ENCODE data around the gene MROH2A. TPM values are rescaled to one million over a fixed set of nuclear protein-coding genes. Genes with fewer than 3 reads are reported as not detected.
"Not testable (repeated sequence)": the region's sequence is repeated elsewhere in the genome, so short reads cannot be mapped to it uniquely, and the experiment has no call there.

The MROH2A gene, protein sequence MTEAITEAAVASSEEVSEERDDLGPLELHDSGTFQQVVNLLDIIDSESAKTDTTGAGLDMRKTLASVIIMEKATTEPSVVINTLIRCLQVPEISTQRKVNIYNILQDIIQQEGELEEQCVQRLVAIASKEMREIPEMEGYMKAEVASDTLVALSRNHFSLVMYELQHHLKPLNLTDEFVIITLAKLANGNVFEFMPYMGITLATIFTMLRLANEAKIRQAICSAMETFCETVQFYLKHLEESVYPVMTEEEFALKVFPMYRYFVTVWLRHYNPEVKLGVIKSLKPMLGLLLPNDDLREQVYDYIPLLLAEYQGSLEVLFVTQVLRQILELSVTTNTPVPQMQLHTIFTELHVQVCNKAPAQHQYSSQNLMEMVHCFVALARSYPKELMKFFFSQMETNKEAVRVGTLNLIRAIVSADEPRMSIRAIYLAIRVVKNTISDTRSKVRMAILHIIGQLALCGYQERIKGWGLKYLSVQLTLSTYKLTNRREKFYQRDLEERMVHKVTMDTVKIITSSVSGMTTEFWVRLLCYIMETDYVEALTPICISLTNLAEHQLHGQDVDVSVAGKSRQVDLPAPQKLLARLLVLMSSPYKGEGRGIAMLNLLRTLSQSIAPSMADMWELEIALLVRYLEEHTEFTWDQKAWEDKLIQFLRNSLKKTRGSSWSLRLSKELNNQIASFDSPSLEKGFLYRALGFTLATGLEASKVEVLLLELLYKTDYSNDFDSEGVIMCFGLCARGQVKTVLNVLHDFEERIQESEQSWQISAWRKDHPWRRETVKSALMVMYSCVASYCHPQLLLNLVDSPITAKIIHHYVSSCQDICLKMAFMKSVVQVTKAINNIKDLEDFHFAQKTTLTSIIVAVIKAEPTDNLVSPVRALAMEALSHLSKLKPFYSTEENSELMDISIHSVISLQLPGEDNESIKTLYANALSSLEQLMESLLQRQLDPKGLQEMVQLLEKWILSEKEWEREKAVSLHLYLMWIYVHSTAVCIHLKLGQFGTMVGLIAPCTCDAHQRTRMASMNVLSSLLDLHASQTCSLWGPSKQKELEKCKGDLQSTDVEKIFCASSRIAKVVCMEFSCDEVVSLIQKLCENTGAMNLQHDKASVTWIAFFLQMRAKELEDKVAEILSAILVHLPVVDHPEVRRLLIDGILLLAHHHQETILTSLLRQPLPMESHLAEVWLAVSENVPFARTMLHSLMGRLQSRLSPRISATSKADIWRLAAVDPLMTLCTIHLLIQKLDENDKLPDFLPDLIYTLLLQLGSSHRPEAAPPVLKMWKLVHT (N-terminal part only)
- not detected for total RNA-seq (ENCODE audit: unreplicated experiment)
- long read RNA-seq = 0 reads

GRCh38 chr2:233778030-233778429 lies at the start of gene MROH2A:
MROH2A (plus strand) TSS chr2:233778330; CDS start chr2:233779359, 1,029 bp downstream.
- no peak within 1 kb of the TSS for H3K27ac Mint-ChIP-seq (ENCODE audit: unreplicated experiment)
- H3K4me1 Mint-ChIP-seq (ENCODE audit: low read depth, unreplicated experiment) = no peaks in the 10 kb centered on the region
- DNase-seq = no peak
- H3K36me3 Mint-ChIP-seq (ENCODE audit: unreplicated experiment) = peaks cover 17% of the 10 kb centered on the region
- H3K27me3 Mint-ChIP-seq (ENCODE audit: unreplicated experiment) = peaks cover 1% of the 10 kb centered on the region
- no peak within 1 kb of the TSS for H3K4me3 Mint-ChIP-seq (ENCODE audit: unreplicated experiment)
- TF ChIP-seq, protein P1, sequence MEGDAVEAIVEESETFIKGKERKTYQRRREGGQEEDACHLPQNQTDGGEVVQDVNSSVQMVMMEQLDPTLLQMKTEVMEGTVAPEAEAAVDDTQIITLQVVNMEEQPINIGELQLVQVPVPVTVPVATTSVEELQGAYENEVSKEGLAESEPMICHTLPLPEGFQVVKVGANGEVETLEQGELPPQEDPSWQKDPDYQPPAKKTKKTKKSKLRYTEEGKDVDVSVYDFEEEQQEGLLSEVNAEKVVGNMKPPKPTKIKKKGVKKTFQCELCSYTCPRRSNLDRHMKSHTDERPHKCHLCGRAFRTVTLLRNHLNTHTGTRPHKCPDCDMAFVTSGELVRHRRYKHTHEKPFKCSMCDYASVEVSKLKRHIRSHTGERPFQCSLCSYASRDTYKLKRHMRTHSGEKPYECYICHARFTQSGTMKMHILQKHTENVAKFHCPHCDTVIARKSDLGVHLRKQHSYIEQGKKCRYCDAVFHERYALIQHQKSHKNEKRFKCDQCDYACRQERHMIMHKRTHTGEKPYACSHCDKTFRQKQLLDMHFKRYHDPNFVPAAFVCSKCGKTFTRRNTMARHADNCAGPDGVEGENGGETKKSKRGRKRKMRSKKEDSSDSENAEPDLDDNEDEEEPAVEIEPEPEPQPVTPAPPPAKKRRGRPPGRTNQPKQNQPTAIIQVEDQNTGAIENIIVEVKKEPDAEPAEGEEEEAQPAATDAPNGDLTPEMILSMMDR (IDR thresholded peaks at IDR 0.05; ENCODE audit: partially characterized antibody, unreplicated experiment) = no peak
- H3K9me3 Mint-ChIP-seq (ENCODE audit: unreplicated experiment) = no peaks in the 10 kb centered on the region

DNA sequence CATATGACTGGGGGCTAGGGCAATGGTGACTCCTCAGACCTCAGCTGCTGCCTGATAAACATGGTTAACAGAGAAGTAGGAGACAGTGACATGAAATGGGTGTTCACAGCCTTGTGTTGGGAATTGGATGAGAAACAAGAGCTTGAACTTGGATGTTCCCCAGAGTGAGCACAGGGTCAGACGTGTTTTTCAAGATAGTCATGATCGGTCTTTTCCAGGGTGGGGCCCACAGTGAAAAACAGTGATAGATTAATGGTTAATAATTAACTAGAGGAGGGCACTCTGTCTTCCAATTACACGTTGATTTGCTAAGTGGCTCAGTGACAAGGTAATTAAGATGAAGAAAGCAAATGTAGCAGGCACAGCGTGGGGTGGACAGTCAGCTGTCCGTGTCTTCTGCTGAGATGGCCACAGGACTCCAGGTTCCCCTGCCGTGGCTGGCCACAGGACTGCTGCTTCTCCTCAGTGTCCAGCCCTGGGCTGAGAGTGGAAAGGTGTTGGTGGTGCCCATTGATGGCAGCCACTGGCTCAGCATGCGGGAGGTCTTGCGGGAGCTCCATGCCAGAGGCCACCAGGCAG lies 49.3 kb upstream of the MROH2A start, which contains the start of gene UGT1A3:
Gene UGT1A3 (plus strand): TSS at position 320 of the 579 bp plus-strand sequence. CDS start 85 bp downstream, at position 405.
- Mint-ChIP-seq H3K4me1 (ENCODE audit: low read depth, unreplicated experiment) (no peaks in the 10 kb centered on the region), H3K27me3 (ENCODE audit: unreplicated experiment) (no peaks in the 10 kb centered on the region), H3K27ac (ENCODE audit: unreplicated experiment) (no peak within 1 kb of the TSS), H3K4me3 (ENCODE audit: unreplicated experiment) (no peak within 1 kb of the TSS), H3K9me3 (ENCODE audit: unreplicated experiment) (no peaks in the 10 kb centered on the region), H3K36me3 (ENCODE audit: unreplicated experiment) (peaks cover 5% of the 10 kb centered on the region)
- TF ChIP-seq, protein P1 (IDR thresholded peaks at IDR 0.05; ENCODE audit: partially characterized antibody, unreplicated experiment) = no peak
- no peak for DNase-seq

DNA sequence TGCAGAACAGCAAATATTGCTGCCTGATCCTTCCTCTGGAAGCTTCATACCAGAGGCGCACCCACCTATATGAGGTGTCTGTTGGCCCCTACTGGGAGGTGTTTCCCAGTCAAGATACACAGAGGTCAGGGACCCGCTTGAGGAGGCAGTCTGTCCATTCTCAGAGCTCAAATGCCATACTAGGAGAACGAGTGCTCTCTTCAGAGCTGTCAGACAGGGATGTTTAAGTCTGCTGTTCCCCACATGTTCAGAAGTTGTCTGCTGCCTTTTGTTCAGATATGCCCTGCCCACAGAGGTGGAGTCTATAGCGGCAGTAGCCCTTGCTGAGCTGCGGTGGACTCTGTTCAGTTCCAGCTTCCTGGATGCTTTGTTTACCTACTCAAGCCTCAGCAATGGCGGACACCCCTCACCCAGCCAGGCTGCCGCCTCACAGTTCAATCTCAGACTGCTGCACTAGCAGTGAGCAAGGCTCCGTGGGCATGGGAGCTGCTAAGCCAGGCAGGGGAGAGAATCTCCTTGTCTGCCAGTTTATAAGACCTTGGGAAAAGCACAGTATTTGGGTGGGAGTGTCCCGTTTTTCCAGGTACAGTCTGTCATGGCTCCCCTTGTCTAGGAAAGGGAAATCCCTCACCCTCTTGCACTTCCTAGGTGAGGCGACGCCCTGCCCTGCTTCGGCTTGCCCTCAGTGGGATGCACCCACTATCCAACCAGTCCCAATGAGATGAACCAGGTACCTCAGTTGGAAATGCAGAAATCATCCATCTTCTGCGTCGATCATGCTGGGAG lies 41.1 kb upstream of the MROH2A start:
- H3K9me3 Mint-ChIP-seq (ENCODE audit: unreplicated experiment); H3K27me3 Mint-ChIP-seq (ENCODE audit: unreplicated experiment); H3K4me1 Mint-ChIP-seq (ENCODE audit: low read depth, unreplicated experiment); H3K27ac Mint-ChIP-seq (ENCODE audit: unreplicated experiment); H3K4me3 Mint-ChIP-seq (ENCODE audit: unreplicated experiment); H3K36me3 Mint-ChIP-seq (ENCODE audit: unreplicated experiment); DNase-seq: not testable (repeated sequence)

GRCh38 chr2:233740870-233741269 lies 37.3 kb upstream of the MROH2A start:
- no peaks in the 10 kb centered on the region for H3K4me1 Mint-ChIP-seq (ENCODE audit: low read depth, unreplicated experiment)
- peaks cover 3% of the 10 kb centered on the region for H3K27me3 Mint-ChIP-seq (ENCODE audit: unreplicated experiment)
- H3K36me3 Mint-ChIP-seq (ENCODE audit: unreplicated experiment) = peaks cover 5% of the 10 kb centered on the region

More at GRCh38 chr2:233740870-233741269, 37.3 kb upstream of the MROH2A start:
- Mint-ChIP-seq H3K4me3 (ENCODE audit: unreplicated experiment) (no peak overlapping the region), H3K27ac (ENCODE audit: unreplicated experiment) (no peak overlapping the region), H3K9me3 (ENCODE audit: unreplicated experiment) (peaks cover 3% of the 10 kb centered on the region)
- no peak for DNase-seq
- TF ChIP-seq, protein P1 (IDR thresholded peaks at IDR 0.05; ENCODE audit: partially characterized antibody, unreplicated experiment) = no peak

Measured in glutamatergic neuron (in vitro differentiated cells).